Measurements from ENCODE around the gene SNAP29. TPM values are rescaled to one million over a fixed set of nuclear protein-coding genes. Genes with fewer than 3 reads are reported as not detected.

SNAP29 gene
- total and polyA plus RNA-seq, 9 of the 15 experiments (the other 6 are each of a cell fraction or from before 2014, with no cell fraction given), result 19.5 to 250 (median 75.9) TPM

- TF ChIP-seq ARID3A (IDR thresholded peaks at IDR 0.05; ENCODE audit: borderline replicate concordance, low read depth, low read length) (peak; percentile 96; the same call in 1 of the 2 replicates), RBBP5 (IDR thresholded peaks at IDR 0.05; ENCODE audit: borderline replicate concordance, insufficient read depth, low read length, poor library complexity, severe bottlenecking) (no peak), ETV1 (tag; conservative IDR thresholded peaks at IDR 0.05; ENCODE audit: low read depth) (no peak), ZNF445 (CRISPR knock-in tag; IDR thresholded peaks at IDR 0.05; ENCODE audit: low read depth) (no peak), CEBPZ (IDR thresholded peaks at IDR 0.05; ENCODE audit: borderline replicate concordance, low read depth, low read length) (no peak), DNMT1 (IDR thresholded peaks at IDR 0.05) (no peak), MYC (IDR thresholded peaks at IDR 0.05; ENCODE audit: low read depth, low read length) (peak; percentile 98), MYC (CRISPR knock-in tag; IDR thresholded peaks at IDR 0.05; ENCODE audit: borderline replicate concordance, low read depth) (no peak), VEZF1 (CRISPR knock-in tag; IDR thresholded peaks at IDR 0.05) (no peak), ZNF212 (CRISPR knock-in tag; IDR thresholded peaks at IDR 0.05) (no peak), CREB1 (IDR thresholded peaks at IDR 0.05) (no peak), CREB1 (CRISPR knock-in tag; IDR thresholded peaks at IDR 0.05) (no peak), ZMIZ1 (IDR thresholded peaks at IDR 0.05; ENCODE audit: low read depth in 2 of 2, low read length in 2 of 2) (peak in 1 of 2 experiments; percentile 95; a peak in 2 of 4 replicates), JUND (IDR thresholded peaks at IDR 0.05; ENCODE audit: borderline replicate concordance, low read depth, low read length) (peak; percentile 100), JUND (tag; IDR thresholded peaks at IDR 0.05; ENCODE audit: borderline replicate concordance, low read depth, low read length) (no peak), OTX1 (CRISPR knock-in tag; IDR thresholded peaks at IDR 0.05) (no peak), PTBP1 (IDR thresholded peaks at IDR 0.05; ENCODE audit: low read depth, low read length) (no peak)
Measured at GRCh38 chr22:20858615-20859416, at the start of gene SNAP29, which contains the start of gene PI4KA (continued).
